Osteoblast (primary cell): Measurements from ENCODE around the gene ALDH6A1. TPM values are rescaled to one million over a fixed set of nuclear protein-coding genes. Genes with fewer than 3 reads are reported as not detected.
"Not testable (repeated sequence)": the region's sequence is repeated elsewhere in the genome, so short reads cannot be mapped to it uniquely, and the experiment has no call there.

ENCODE experiments used
- DNase-seq: peaks from one replicate; pipeline ENCODE4 v3.0.0; 2011; ENCODE audit warnings: low spot score, mixed read lengths; ENCODE audit not compliant: insufficient read length; ENCODE audit errors: missing footprints
- H2AFZ ChIP-seq: 2 replicates; pipeline ENCODE4 v1.6.0; 2011; ENCODE audit warnings: mild to moderate bottlenecking, low read length
- H3K27ac ChIP-seq: 2 replicates; pipeline ENCODE4 v1.5.1; 2011; ENCODE audit warnings: mild to moderate bottlenecking, low read depth, low read length, moderate library complexity
- H3K27me3 ChIP-seq: 2 replicates; pipeline ENCODE4 v1.6.0; 2012; ENCODE audit warnings: mild to moderate bottlenecking, control low read depth, inconsistent platforms, low read length, moderate library complexity; ENCODE audit not compliant: insufficient read depth
- H3K36me3 ChIP-seq: 2 replicates; pipeline ENCODE4 v1.5.1; 2011; ENCODE audit warnings: mild to moderate bottlenecking, low read length, control low read depth, moderate library complexity; ENCODE audit not compliant: insufficient read depth
- H3K4me1 ChIP-seq: 2 replicates; pipeline ENCODE4 v1.5.1; 2011; ENCODE audit warnings: mild to moderate bottlenecking, low read length, control low read depth, moderate library complexity; ENCODE audit not compliant: insufficient read depth
- H3K4me2 ChIP-seq: 2 replicates; pipeline ENCODE4 v1.6.0; 2011; ENCODE audit warnings: mild to moderate bottlenecking, low read length; ENCODE audit not compliant: insufficient read depth
- H3K4me3 ChIP-seq: fragments of 200-600 bp; sonication (generic); 3 replicates; pipeline ENCODE4 v1.5.1; 2012; ENCODE audit warnings: mild to moderate bottlenecking, low read length, inconsistent platforms; ENCODE audit not compliant: insufficient read depth
- H3K79me2 ChIP-seq: 2 replicates; pipeline ENCODE4 v1.6.0; 2012; ENCODE audit warnings: mild to moderate bottlenecking, low read length, control low read depth, inconsistent platforms; ENCODE audit not compliant: insufficient read depth
- H3K9me3 ChIP-seq: 2 replicates; pipeline ENCODE4 v1.5.1; 2011; ENCODE audit warnings: low read depth, low read length, control low read depth
- H4K20me1 ChIP-seq: 2 replicates; pipeline ENCODE4 v1.6.0; 2012; ENCODE audit warnings: mild to moderate bottlenecking, low read length, control low read depth; ENCODE audit not compliant: insufficient read depth
- total RNA-seq: library from RNA; depleted of rRNA; stranded (reverse); fragments of >200 nt; gene quantifications from 2 replicates; pipeline ENCODE4 v1.2.3, GENCODE V29; 2012
- TF ChIP-seq, protein P1 (sequence below): IDR thresholded peaks from 2 replicates; pipeline ENCODE4 v1.5.1; 2011; ENCODE audit warnings: mild to moderate bottlenecking, low read depth, low read length, moderate library complexity; ENCODE audit errors: extremely low read depth

The ALDH6A1 gene
- total RNA-seq, 1 donor = 31.5 TPM

DNA sequence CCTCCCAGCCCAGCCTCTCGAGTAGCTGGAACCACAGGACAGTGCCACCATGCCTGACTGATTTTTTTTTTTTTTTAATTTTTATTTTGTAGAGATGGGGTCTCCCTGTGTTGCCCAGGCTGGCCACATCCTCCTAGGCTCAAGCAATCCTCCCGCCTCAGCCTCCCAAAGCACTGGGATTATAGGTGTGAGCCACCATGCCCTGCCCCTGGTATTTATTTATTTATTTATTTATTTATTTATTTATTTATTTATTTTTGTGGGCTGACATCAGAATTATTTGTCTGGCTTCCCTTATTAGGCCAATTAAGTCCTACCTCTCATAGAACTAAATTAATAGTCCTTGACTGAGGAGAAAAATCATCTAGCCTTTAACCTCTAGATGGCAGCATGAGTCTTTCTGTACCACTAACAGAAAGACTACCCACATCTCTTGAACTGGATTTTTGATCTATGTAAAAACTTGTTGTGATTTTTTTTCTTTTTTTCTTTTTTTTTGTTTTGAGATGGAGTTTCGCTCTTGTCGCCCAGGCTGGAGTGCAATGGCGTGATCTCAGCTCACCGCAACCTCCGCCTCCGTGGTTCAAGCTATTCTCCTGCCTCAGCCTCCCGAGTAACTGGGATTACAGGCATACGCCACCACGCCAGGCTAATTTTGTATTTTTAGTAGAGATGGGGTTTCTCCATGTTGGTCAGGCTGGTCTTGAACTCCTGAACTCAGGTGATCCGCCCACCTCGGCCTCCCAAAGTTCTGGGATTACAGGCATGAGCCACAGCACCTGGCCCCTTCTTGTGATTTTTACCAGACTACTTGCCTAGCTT lies 27.4 kb upstream of the ALDH6A1 start:
- H2AFZ ChIP-seq, H3K9me3 ChIP-seq, H3K27me3 ChIP-seq, H3K36me3 ChIP-seq, H3K79me2 ChIP-seq, H3K4me2 ChIP-seq, H3K4me3 ChIP-seq, H3K4me1 ChIP-seq, H4K20me1 ChIP-seq, H3K27ac ChIP-seq: not testable (repeated sequence)
- TF ChIP-seq, protein P1, sequence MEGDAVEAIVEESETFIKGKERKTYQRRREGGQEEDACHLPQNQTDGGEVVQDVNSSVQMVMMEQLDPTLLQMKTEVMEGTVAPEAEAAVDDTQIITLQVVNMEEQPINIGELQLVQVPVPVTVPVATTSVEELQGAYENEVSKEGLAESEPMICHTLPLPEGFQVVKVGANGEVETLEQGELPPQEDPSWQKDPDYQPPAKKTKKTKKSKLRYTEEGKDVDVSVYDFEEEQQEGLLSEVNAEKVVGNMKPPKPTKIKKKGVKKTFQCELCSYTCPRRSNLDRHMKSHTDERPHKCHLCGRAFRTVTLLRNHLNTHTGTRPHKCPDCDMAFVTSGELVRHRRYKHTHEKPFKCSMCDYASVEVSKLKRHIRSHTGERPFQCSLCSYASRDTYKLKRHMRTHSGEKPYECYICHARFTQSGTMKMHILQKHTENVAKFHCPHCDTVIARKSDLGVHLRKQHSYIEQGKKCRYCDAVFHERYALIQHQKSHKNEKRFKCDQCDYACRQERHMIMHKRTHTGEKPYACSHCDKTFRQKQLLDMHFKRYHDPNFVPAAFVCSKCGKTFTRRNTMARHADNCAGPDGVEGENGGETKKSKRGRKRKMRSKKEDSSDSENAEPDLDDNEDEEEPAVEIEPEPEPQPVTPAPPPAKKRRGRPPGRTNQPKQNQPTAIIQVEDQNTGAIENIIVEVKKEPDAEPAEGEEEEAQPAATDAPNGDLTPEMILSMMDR = peak; percentile 56
- peak; percentile 89 for DNase-seq

DNA sequence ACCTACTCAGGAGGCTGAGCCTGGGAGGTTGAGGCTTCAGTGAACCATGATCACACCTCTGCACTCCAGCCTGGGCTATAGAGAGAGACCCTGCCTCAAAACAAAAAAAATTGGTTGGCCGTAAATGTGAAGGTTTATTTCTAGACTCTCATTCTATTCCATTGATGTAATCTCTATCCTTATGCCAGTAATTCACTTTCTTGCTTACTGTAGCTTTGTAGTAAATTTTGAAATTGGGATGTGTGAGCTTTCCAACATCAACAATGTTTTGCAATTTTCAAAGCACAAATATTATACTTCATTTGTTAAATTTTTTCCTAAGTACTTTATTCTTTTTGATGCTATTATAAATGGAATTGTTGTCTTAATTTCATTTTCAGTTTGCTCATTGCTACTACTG lies 25.1 kb upstream of the ALDH6A1 start:
- Histone ChIP-seq H3K4me3 (no peak overlapping the region), H2AFZ (no peak overlapping the region), H3K79me2 (no peaks in the 10 kb centered on the region), H3K4me1 (no peaks in the 10 kb centered on the region), H3K27ac (no peak overlapping the region), H4K20me1 (no peaks in the 10 kb centered on the region), H3K27me3 (no peaks in the 10 kb centered on the region), H3K36me3 (peaks cover 10% of the 10 kb centered on the region), H3K9me3 (no peaks in the 10 kb centered on the region), H3K4me2 (no peak overlapping the region)
- TF ChIP-seq, protein P1 = no peak
- DNase-seq = no peak

DNA sequence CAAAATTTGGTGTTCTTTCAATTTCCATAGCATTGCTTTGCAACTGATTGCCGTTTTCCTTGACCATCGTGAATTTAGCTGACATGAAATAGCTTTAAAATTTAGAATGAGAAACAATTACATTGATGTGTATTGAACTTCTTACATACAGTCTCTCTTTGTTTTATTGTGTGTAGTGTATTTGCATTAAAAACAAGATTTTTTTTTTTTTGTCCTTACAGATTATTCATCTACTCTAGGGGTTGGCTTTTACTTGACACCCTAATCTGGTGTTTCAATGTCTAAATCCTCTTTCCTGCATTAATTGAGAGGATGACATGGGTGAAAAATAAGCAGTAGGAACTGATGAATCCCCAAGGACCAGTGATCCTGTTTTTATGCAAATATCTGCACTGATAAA lies 21.1 kb upstream of the ALDH6A1 start:
- DNase-seq = no peak

More for the DNA sequence above, 21.1 kb upstream of the ALDH6A1 start:
- Histone ChIP-seq H3K4me3 (no peak overlapping the region), H2AFZ (no peak overlapping the region), H3K36me3 (peaks cover 13% of the 10 kb centered on the region), H4K20me1 (no peaks in the 10 kb centered on the region), H3K27ac (no peak overlapping the region), H3K79me2 (no peaks in the 10 kb centered on the region), H3K9me3 (no peaks in the 10 kb centered on the region), H3K4me1 (no peaks in the 10 kb centered on the region), H3K4me2 (no peak overlapping the region), H3K27me3 (no peaks in the 10 kb centered on the region)
- TF ChIP-seq, protein P1 = no peak
